Muscle of arm (tissue), 12 donors: ENCODE data around the gene LMLN. TPM values are rescaled to one million over a fixed set of nuclear protein-coding genes. Genes with fewer than 3 reads are reported as not detected.
"Not testable (repeated sequence)": the region's sequence is repeated elsewhere in the genome, so short reads cannot be mapped to it uniquely, and the experiment has no call there.

ENCODE experiments used
- DNase-seq: peaks from one replicate; pipeline ENCODE4 v3.0.0-alpha.2; 2013
- polyA plus RNA-seq, 12 donors: library from polyadenylated mRNA; unstranded; fragments of 120-200 nt; gene quantifications; one replicate each; pipeline ENCODE4 v1.2.1, GENCODE V29; 2013; ENCODE audit not compliant: insufficient read length in 12 of 12

The LMLN gene
- polyA plus RNA-seq, 12 donors, result 2.4 to 8.0 (median 3.7) TPM; not detected in 1

DNA sequence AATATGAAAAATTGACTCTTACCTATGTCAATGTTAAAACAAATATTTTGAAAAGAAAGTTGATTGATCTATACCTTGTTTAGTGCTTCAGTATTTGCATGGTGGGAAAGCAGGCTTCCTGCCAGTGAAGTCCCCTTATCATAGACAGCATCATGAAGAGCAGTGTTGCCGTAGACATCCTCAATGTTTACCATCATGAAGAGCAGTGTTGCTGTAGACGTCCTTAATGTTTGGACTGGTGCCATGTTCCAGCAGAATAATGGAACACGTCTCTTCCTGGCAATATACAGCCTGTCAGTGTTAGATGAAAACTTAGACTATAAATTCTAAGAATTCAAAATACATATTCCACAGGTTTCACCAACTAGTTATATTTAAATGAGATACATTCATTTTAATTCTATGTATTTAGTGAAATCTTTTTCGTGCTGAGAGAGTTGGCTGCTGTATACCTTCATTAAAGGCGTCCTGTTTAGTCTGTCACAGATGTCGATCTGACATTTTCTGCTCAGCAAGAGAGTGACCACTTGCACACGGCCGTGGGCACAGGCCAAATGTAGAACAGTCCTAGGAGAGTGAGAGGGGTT, 116.8 kb downstream of the LMLN start:
- DNase-seq, result no peak

DNA sequence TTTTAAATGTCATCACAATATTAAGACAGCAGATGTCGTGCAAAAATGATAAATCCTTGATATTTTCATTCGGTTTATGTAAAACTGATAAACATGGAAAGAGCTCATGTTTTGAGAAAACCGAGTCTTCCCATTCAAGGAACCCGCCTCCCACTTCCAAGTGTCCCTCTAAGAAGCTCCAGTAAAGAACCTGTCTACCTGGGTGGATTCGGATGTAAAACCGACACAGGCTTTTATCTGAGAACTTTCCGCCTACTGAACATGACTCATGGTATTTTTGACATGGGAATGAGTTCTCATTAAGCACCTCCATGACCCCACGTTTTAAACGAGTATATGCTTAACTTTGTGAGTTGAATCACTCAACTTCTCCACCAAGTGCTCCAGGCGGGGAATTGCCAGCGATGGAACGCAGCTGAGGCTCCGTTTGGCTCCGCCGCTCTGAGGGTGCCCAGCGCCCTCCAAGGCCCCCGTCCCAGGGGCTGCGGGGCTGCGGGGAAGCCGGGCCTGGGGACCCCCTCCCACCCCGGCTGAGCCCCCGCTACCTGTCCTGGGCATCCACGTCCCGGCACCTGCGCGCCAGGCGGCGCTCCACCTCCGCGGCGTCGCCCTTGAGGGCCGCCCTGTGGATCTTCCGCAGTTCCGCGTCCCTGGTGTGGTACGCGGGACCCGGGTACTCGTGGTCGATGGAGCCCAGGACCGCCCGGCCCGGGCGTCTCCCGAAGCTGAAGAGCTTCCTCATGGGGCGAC, 119.9 kb downstream of the LMLN start:
- no peak for DNase-seq

DNA sequence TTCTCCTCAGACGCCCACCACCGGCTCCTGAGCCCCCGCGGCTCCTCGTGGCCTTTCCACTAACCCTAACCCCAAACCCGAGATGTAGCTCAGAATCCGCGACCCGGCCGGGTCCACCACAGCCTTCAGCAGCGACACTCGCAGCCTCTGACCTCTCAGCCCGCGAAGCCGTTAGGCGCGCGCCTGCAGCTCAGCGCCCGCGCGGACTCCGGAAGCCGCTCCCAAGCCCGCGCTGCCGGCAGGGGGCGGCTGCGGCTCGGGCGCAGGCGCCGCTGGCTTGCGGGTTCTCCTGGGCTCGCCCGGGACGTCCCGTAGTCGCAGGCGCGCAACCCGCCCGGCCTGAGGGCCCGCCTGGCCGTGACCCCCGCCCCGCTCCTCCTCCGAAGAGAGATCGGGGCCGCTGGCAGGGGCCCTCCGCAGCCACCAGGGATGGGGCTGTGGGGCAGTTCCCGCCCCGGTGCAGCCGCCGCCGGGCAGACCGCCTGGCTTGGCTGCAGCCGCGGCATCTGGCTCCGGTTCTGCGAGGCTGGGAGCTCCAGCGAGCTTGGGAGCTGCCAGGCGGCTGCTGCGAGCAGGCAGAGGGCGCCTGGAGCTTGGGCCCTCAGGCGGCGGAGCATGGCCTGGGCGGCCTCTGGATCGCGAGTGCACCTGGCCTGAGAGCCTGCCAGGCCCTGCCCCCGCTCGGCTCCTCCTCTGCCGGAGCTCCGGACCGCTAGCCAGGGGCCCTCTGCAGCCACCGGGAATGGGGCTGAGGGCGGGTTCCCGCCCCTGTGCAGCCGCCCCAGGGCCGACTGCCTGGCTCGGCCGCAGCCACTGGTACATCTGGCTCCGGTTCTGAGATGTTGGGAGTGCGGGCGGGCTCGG, 120.7 kb downstream of the LMLN start:
- DNase-seq, result peak; percentile 36

DNA sequence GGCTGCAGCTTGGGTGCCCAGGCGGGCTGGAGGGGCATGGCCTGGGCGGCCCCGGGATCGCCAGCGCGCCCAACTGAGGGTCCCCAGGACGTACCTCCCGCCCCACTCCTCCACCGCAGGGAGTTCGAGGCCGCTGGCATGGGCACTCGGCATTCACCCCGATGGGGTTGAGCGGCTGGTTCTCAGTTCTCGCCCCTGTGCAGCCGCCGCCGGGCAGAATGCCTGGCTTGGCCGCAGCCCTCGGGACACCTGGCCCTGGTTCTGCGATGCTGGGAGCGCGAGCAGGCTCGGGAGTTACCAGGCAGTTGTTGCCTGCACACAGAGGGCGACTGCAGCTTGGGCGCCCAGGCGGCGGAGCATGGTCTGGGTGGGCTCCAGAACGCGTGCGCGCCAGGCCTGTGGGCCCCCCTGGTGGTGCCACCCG, 121.4 kb downstream of the LMLN start:
- DNase-seq, result no peak

DNA sequence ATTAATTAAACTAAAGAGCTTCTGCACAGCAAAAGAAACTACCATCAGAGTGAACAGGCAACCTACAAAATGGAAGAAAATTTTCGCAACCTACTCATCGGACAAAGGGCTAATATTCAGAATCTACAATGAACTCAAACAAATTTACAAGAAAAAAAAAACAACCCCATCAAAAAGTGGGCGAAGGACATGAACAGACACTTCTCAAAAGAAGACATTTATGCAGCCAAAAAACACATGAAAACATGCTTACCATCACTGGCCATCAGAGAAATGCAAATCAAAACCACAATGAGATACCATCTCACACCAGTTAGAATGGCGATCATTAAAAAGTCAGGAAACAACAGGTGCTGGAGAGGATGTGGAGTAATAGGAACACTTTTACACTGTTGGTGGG, 122.2 kb downstream of the LMLN start:
- not testable (repeated sequence) for DNase-seq

DNA sequence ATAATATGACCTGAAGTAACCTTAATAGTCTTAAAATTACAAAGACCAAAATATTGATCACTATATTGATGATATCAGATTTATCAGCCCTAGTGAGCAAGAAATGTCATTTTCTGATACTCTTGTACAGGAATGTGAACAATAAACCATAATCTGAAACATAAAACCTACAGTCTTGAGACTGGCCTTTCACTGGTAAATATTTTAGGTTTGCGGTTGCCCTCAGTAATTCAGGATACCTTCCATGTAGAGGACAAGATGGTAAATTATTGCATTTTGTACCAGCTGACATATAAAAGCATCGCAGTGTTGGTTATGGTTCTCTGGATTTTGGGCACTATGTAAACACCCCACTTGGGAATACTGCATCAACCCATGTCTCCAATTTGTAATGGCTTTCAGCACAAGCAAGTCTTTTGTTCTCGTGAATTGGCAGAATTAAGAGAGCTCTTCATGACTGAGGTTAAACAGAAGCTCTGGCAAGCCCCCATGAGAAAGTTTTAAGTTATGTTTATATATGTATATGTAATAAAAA, 128.5 kb downstream of the LMLN start:
- DNase-seq, result no peak

DNA sequence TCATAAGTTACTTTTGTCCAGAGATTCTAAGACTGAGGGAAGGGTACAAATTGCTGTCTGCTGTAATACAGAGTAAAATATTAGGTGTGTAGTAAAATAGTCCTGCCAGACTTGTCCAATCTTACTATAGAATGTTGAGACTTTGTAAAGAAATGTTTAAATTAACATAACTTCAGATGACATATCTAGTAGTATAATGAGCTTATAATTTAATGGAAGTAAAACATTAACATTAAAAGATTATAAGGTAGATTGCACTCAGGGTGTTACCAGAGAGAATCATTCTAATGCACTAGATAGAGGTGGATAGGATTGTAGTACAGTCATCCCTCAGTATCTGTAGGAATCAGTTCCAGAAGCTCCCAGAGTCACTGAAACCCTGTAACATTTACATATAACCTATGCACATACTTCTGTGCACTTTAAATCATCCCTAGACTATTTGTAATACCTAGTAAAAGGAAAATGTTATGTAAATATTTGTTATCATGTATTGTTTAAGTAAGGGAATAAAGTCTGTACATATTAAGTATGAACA, 130.8 kb downstream of the LMLN start:
- DNase-seq, result no peak

DNA sequence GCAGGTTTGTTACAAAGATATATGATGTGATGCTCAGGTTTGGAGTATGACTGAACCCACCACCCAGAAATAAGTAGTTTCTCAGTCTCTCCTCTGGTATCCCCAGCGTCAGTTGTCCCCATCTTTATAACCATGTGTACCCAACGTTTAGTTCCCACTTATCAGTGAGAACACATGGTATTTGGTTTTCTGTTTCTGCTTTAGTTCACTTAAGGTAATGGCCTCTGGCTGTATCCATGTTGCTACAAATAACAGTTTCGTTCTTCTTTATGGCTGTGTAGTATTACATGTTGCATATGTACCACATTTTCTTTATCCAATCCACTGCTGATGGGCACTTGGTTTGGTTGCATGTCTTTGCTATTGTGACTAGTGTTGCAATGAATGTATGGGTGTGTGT, 132.3 kb downstream of the LMLN start:
- no peak for DNase-seq

DNA sequence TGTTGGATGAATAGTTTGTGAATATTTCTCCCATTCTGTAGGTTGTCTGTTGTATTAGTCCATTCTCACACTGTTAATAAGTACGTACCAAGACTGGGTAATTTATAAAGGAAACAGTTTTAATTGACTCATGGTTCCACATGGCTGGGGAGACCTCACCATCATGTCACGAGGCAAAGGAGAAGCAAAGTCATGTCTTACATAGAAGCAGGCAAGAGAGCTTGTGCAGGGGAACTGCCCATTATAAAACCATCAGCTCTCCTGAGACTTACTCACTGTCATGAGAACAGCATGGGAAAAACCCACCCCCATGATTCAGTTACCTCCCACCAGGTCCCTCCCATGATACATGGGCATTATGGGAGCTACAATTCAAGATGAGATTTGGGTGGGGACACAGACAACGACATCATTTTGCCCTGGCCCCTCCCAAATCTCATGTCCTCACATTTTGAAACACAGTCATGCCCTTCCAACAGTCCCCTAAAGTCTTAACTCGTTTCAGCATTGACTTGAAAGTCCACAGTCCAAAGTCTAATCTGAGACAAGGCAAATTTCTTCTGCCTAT, 133.2 kb downstream of the LMLN start:
- no peak for DNase-seq

Other genes starting within 250 kb of the LMLN start
- gene RUBCN, start 223.3 kb upstream of the LMLN start, polyA plus RNA-seq, result 10 to 100 TPM in 4 of 12 donors, 1 to 10 TPM in 7, not detected in 1; 6.7 to 15.9 (median 8.8) TPM
- gene FYTTD1, start 210.3 kb upstream of the LMLN start, polyA plus RNA-seq, result 10 to 100 TPM in 11 of 12 donors, not detected in 1; 43.7 to 90.0 (median 76.2) TPM
- 10 to 100 TPM in 11 of 12 donors, not detected in 1; 14.2 to 54.5 (median 30.1) TPM for gene LRCH3, start 169.0 kb upstream of the LMLN start, polyA plus RNA-seq
- gene RPL35A, start 10.0 kb upstream of the LMLN start, polyA plus RNA-seq, result 1,000 to 10,000 TPM in 11 of 12 donors, not detected in 1; 1,356 to 4,145 (median 1,792) TPM